Thyroid gland (tissue), 4 donors: Measurements from ENCODE around the gene DUSP8.

ENCODE experiments used
- CTCF ChIP-seq, 6 experiments: fragments of 200-600 bp in 3 of 6; fragments of 450-650 bp in 3 of 6; sonication (generic) in 3 of 6; IDR thresholded peaks; one replicate each; pipeline ENCODE4 v1.5.1; 2016 to 2019; ENCODE audit warnings: antibody characterized with exemption in 6 of 6, mild to moderate bottlenecking in 2 of 6, inconsistent platforms in 1 of 6, moderate library complexity in 1 of 6
- POLR2A ChIP-seq, 2 donors: fragments of 450-650 bp; IDR thresholded peaks; one replicate each; pipeline ENCODE4 v1.6.1; 2017; ENCODE audit warnings: antibody characterized with exemption in 2 of 2, mild to moderate bottlenecking in 2 of 2, moderate library complexity in 1 of 2

- TF ChIP-seq POLR2A (IDR thresholded peaks at IDR 0.05): no peak
- no peak for TF ChIP-seq CTCF (IDR thresholded peaks at IDR 0.05)
Observed at GRCh38 chr11:1546077-1546535, 26.0 kb downstream of the DUSP8 start.
